ENCODE measurements around the gene JPT1.

The JPT1 gene

GRCh38 chr17:75181608-75182318 is 27.5 kb upstream of the JPT1 start (continued):
- 0 out of 2 replicates have a peak, but pooled peaks have one; percentile 78 for TF ChIP-seq ZBTB20 (tag by site-specific recombination; IDR thresholded peaks at IDR 0.05)
- TF ChIP-seq ZNF19 (tag by site-specific recombination; IDR thresholded peaks at IDR 0.05; ENCODE audit: low read depth), result no peak
- 0 out of 2 replicates have a peak, but pooled peaks have one; percentile 18 for TF ChIP-seq ZBTB48 (tag by site-specific recombination; IDR thresholded peaks at IDR 0.05)
- no peak for TF ChIP-seq ZNF24 (tag by site-specific recombination; IDR thresholded peaks at IDR 0.05)
- TF ChIP-seq, protein P1, sequence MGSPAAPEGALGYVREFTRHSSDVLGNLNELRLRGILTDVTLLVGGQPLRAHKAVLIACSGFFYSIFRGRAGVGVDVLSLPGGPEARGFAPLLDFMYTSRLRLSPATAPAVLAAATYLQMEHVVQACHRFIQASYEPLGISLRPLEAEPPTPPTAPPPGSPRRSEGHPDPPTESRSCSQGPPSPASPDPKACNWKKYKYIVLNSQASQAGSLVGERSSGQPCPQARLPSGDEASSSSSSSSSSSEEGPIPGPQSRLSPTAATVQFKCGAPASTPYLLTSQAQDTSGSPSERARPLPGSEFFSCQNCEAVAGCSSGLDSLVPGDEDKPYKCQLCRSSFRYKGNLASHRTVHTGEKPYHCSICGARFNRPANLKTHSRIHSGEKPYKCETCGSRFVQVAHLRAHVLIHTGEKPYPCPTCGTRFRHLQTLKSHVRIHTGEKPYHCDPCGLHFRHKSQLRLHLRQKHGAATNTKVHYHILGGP (tag by site-specific recombination; IDR thresholded peaks at IDR 0.05), result no peak
- 0 out of 2 replicates have a peak, but pooled peaks have one; percentile 21 for TF ChIP-seq ZNF423 (tag by site-specific recombination; IDR thresholded peaks at IDR 0.05)
- no peak for TF ChIP-seq ZNF704 (tag by site-specific recombination; IDR thresholded peaks at IDR 0.05)
- no peak for TF ChIP-seq ZNF747 (tag by site-specific recombination; IDR thresholded peaks at IDR 0.05)

- TF ChIP-seq SCRT1 (tag by site-specific recombination; IDR thresholded peaks at IDR 0.05; ENCODE audit: borderline replicate concordance) (peak; percentile 86), SCRT2 (tag by site-specific recombination; IDR thresholded peaks at IDR 0.05) (peak; percentile 96), ZNF426 (tag by site-specific recombination; IDR thresholded peaks at IDR 0.05) (no peak)
- peak overlapping the region; percentile 56 for H3K4me3 ChIP-seq (ENCODE audit: low read depth, low read length)
- ChIA-PET CTCF (interaction anchor here (0.5 to 2.0 kb wide), 6 partner anchors 9 to 90 kb away, joined by 3 to 11 read pairs (median 4); partner anchors contain the start of gene MIF4GD), POLR2A (interaction anchor here (1.0 kb wide), 2 partner anchors 9 to 26 kb away, joined by 3 to 6 read pairs; partner anchors contain the start of gene JPT1)
- H3K36me3 ChIP-seq (ENCODE audit: control insufficient read depth in 2 of 2, insufficient read depth in 1 of 2, low read length in 2 of 2), result peaks cover 47 to 50% of the 10 kb centered on the region in 2 experiments
- H3K4me1 ChIP-seq (ENCODE audit: control insufficient read depth, insufficient read depth, low read length), result peaks cover 5% of the 10 kb centered on the region; the same call in 1 of the 2 replicates
- no peaks in the 10 kb centered on the region for H3K9me3 ChIP-seq (ENCODE audit: control insufficient read depth, insufficient read depth, low read depth, low read length)
- peak overlapping the region; percentile 95; the same call in 1 of the 2 replicates for H3K27ac ChIP-seq (ENCODE audit: extremely low read depth, low read depth, low read length)
These were observed 26.8 kb upstream of the JPT1 start for GRCh38 chr17:75181110-75181509.

DNA sequence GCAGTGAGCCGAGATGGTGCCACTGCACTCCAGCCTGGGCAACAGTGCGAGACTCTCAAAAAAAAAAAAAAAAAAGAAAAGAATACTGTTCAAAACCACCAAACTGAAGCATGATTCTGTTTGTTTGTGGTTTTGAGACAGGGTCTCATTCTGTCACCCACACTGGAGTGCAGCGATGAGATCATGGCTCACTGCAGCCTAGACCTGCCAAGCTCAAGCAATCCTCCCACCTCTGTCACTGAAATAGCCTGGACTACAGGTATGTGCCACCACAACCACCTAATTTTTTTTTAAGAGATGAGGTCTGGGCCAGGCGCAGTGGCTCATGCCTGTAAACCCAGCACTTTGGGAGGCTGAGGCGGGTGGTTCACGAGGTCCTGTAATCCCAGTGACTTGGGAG is 24.1 kb upstream of the JPT1 start:
- CTCF ChIA-PET, result interaction anchor here (0.7 to 1.1 kb wide), 2 partner anchors 24 to 68 kb away, joined by 3 to 4 read pairs; partner anchors contain the start of gene JPT1
- H3K4me1 ChIP-seq (ENCODE audit: control insufficient read depth, insufficient read depth, low read length), result peaks cover 5% of the 10 kb centered on the region; the same call in 1 of the 2 replicates
- H3K4me3 ChIP-seq (ENCODE audit: low read depth, low read length), result no peak overlapping the region
- no peak overlapping the region for H3K27ac ChIP-seq (ENCODE audit: extremely low read depth, low read depth, low read length)
- H3K36me3 ChIP-seq (ENCODE audit: control insufficient read depth in 2 of 2, insufficient read depth in 1 of 2, low read length in 2 of 2), result peaks cover 74 to 77% of the 10 kb centered on the region in 2 experiments
- POLR2A ChIA-PET, result interaction anchor here (0.7 kb wide), 1 partner anchor 15 kb away, joined by 3 read pairs; no protein-coding TSS in a partner anchor
- TF ChIP-seq EGR2 (tag by site-specific recombination; IDR thresholded peaks at IDR 0.05; ENCODE audit: low read depth), result peak; percentile 32; the same call in 1 of the 2 replicates
- TF ChIP-seq ZFHX2 (tag by site-specific recombination; conservative IDR thresholded peaks at IDR 0.05), result peak; percentile 58
- TF ChIP-seq ZBTB1 (tag by site-specific recombination; IDR thresholded peaks at IDR 0.05), result no peak
- TF ChIP-seq ZNF19 (tag by site-specific recombination; IDR thresholded peaks at IDR 0.05; ENCODE audit: low read depth), result no peak
- no peaks in the 10 kb centered on the region for H3K9me3 ChIP-seq (ENCODE audit: control insufficient read depth, insufficient read depth, low read depth, low read length)

DNA sequence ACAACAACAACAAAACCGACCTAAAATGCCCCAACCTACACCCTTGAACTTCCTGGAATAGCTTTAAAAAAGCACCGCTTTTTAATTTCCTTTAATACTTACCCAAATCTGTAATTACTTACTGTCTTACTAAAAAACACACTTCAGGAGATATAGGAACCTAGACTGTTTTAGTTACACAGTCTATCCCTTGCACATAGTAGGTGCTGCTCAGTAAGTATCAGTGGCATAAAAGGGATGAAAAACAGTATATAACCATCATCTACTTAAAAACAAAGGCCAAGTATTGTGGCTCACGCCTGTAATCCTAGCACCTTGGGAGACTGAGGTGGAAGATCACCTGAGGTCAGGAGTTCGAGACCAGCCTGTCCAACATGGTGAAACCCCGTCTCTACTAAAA is 22.3 kb upstream of the JPT1 start:
- Histone ChIP-seq H3K4me3 (ENCODE audit: low read depth, low read length) (no peak overlapping the region), H3K36me3 (ENCODE audit: control insufficient read depth in 2 of 2, insufficient read depth in 1 of 2, low read length in 2 of 2) (peaks cover 90 to 94% of the 10 kb centered on the region in 2 experiments), H3K4me1 (ENCODE audit: control insufficient read depth, insufficient read depth, low read length) (peaks cover 2% of the 10 kb centered on the region; the same call in 1 of the 2 replicates), H3K9me3 (ENCODE audit: control insufficient read depth, insufficient read depth, low read depth, low read length) (no peaks in the 10 kb centered on the region), H3K27ac (ENCODE audit: extremely low read depth, low read depth, low read length) (peak overlapping the region; percentile 27; the same call in 1 of the 2 replicates)
- POLR2A ChIA-PET, result interaction anchor here (0.6 kb wide), 1 partner anchor 13 kb away, joined by 3 read pairs; no protein-coding TSS in a partner anchor
- CTCF ChIA-PET, result interaction anchor here (0.6 to 1.3 kb wide), 5 partner anchors 10 to 63 kb away, joined by 3 to 7 read pairs (median 5); partner anchors contain the start of gene NT5C
- TF ChIP-seq ZSCAN30 (tag by site-specific recombination; IDR thresholded peaks at IDR 0.05) (no peak), ZSCAN23 (tag by site-specific recombination; IDR thresholded peaks at IDR 0.05) (no peak), ZNF112 (tag by site-specific recombination; IDR thresholded peaks at IDR 0.05) (no peak), HOXA7 (CRISPR knock-in tag; IDR thresholded peaks at IDR 0.05; ENCODE audit: borderline replicate concordance) (no peak), ZNF792 (tag by site-specific recombination; IDR thresholded peaks at IDR 0.05) (no peak), ZNF701 (tag by site-specific recombination; IDR thresholded peaks at IDR 0.05) (no peak), ZNF707 (tag by site-specific recombination; IDR thresholded peaks at IDR 0.05) (no peak), ZNF768 (tag by site-specific recombination; IDR thresholded peaks at IDR 0.05) (no peak)

Data from HEK293 (cell line).